ENCODE data around the gene CASP8. TPM values are rescaled to one million over a fixed set of nuclear protein-coding genes. Genes with fewer than 3 reads are reported as not detected.
"Not testable (repeated sequence)": the region's sequence is repeated elsewhere in the genome, so short reads cannot be mapped to it uniquely, and the experiment has no call there.

The CASP8 gene
- total RNA-seq, 1 donor from 2014 or later: 14.2 TPM

DNA sequence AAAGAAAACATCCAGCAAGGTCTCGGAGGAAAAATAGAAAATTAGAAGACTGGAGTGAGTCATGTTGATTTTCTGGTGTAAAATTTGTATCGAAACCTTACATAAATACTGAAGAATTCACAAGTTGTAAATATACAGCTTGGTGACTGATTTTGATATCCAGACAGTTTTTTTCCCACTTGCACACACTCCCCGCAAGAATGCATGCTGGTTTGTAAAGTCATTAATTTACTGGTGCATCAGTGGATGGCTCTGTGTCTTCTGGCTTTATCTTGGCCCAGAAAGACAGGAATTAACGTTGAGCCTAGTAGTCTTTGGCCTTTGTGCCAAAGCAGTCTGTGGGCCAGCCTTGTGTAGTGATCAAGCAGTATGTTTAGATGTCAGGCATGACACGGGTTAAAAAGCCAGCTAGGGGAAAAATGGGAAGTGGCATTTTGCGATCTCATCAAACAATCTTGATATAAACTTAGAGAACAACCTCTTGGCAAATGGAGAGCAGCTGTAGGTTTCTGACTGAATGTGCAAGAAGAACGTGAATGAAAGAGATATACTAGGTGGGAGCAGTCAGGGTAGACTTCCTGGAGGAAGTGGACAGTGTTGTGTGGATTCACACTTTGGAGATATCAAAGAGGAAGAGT lies 22.7 kb upstream of the CASP8 start:
- no peaks in the 10 kb centered on the region for H3K36me3 ChIP-seq (ENCODE audit: control insufficient read depth, insufficient read depth, low read length)
- no peak overlapping the region for H3K4me3 ChIP-seq (ENCODE audit: low read depth, low read length)
- DNase-seq (ENCODE audit: low read depth): no peak
- H3K27me3 ChIP-seq (ENCODE audit: control insufficient read depth, insufficient read depth, low read length): no peaks in the 10 kb centered on the region
- TF ChIP-seq, protein P1, sequence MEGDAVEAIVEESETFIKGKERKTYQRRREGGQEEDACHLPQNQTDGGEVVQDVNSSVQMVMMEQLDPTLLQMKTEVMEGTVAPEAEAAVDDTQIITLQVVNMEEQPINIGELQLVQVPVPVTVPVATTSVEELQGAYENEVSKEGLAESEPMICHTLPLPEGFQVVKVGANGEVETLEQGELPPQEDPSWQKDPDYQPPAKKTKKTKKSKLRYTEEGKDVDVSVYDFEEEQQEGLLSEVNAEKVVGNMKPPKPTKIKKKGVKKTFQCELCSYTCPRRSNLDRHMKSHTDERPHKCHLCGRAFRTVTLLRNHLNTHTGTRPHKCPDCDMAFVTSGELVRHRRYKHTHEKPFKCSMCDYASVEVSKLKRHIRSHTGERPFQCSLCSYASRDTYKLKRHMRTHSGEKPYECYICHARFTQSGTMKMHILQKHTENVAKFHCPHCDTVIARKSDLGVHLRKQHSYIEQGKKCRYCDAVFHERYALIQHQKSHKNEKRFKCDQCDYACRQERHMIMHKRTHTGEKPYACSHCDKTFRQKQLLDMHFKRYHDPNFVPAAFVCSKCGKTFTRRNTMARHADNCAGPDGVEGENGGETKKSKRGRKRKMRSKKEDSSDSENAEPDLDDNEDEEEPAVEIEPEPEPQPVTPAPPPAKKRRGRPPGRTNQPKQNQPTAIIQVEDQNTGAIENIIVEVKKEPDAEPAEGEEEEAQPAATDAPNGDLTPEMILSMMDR (IDR thresholded peaks at IDR 0.05; ENCODE audit: insufficient read depth, low read length, poor library complexity, severe bottlenecking): no peak

- H3K4me3 ChIP-seq (ENCODE audit: low read depth, low read length); DNase-seq (ENCODE audit: low read depth); H3K36me3 ChIP-seq (ENCODE audit: control insufficient read depth, insufficient read depth, low read length); H3K27me3 ChIP-seq (ENCODE audit: control insufficient read depth, insufficient read depth, low read length): not testable (repeated sequence)
These were observed 21.0 kb upstream of the CASP8 start for GRCh38 chr2:201239167-201239935.

GRCh38 chr2:201242571-201243277 lies 17.6 kb upstream of the CASP8 start:
- Histone ChIP-seq H3K4me3 (ENCODE audit: low read depth, low read length) (no peak overlapping the region), H3K36me3 (ENCODE audit: control insufficient read depth, insufficient read depth, low read length) (no peaks in the 10 kb centered on the region), H3K27me3 (ENCODE audit: control insufficient read depth, insufficient read depth, low read length) (no peaks in the 10 kb centered on the region)
- TF ChIP-seq, protein P1 (IDR thresholded peaks at IDR 0.05; ENCODE audit: insufficient read depth, low read length, poor library complexity, severe bottlenecking): no peak
- no peak for DNase-seq (ENCODE audit: low read depth)

DNA sequence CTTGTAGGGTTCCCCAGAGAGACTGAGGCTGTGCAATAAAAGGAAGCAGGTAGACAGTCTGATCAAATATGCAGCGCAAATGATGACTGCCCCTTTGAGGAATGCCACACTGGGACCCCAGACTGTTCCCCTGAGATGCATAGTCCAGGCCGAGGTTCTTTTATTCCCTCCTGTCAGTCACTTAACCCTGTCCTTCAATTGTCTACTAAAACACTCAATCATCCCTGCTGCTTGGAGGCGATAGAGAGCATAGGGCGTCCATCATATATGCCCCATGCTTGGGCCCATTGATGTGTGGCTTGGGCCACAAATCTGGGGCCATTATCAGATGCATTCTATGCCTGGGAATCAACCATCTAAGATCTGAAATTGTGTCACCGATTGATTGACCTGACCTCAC lies 15.5 kb upstream of the CASP8 start:
- H3K4me3 ChIP-seq (ENCODE audit: low read depth, low read length): no peak overlapping the region
- DNase-seq (ENCODE audit: low read depth): no peak
- no peaks in the 10 kb centered on the region for H3K27me3 ChIP-seq (ENCODE audit: control insufficient read depth, insufficient read depth, low read length)
- no peaks in the 10 kb centered on the region for H3K36me3 ChIP-seq (ENCODE audit: control insufficient read depth, insufficient read depth, low read length)
- TF ChIP-seq, protein P1 (IDR thresholded peaks at IDR 0.05; ENCODE audit: insufficient read depth, low read length, poor library complexity, severe bottlenecking): no peak

DNA sequence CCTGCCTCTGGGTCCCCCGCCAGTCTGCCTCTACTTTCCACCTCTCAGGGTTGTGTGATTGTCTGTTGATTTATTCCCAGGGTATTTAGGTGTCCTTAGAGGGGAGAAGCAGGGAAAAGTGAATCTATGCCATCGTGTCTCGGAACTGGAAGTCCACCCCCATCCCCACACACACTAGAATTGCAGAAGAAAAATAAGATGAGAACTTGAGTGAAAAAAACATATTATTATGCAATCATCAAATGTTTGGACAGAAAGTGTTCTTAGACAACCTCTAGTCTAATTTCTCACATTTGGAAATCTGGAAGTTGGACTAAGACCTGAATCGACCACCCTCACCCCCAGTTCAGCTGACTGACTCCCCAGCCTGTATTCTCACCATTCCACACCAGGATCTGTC lies 14.1 kb upstream of the CASP8 start:
- no peaks in the 10 kb centered on the region for H3K27me3 ChIP-seq (ENCODE audit: control insufficient read depth, insufficient read depth, low read length)
- H3K36me3 ChIP-seq (ENCODE audit: control insufficient read depth, insufficient read depth, low read length): no peaks in the 10 kb centered on the region
- TF ChIP-seq, protein P1 (IDR thresholded peaks at IDR 0.05; ENCODE audit: insufficient read depth, low read length, poor library complexity, severe bottlenecking): no peak
- DNase-seq (ENCODE audit: low read depth): no peak
- no peak overlapping the region for H3K4me3 ChIP-seq (ENCODE audit: low read depth, low read length)

DNA sequence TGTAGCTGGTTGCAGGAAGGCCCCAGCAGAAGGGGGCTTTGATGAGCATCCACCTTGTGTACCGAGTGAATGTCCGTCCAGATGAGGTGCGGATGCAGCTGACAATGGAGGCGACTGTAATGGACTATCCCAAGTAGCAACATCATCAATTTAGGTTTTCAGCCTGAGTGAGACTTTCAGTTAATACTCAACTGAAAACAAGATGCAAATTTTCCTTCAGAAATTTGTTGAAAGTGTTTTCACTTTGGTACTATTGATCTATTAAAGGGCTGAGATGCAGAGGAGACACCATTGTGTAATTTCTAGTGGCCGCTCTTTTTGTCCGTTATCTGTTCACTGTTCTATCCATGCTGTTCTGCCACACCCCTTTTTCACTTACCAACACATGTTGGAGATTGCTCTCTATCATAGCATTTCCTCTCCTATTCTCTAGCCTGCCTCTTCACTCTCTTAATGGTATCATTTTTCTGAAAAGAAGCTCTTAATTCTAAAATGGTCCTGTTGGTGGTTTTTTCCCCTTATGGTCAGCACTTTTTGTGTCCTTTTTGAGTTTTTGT lies 12.0 kb upstream of the CASP8 start:
- H3K36me3 ChIP-seq (ENCODE audit: control insufficient read depth, insufficient read depth, low read length): no peaks in the 10 kb centered on the region
- no peak overlapping the region for H3K4me3 ChIP-seq (ENCODE audit: low read depth, low read length)
- TF ChIP-seq, protein P1 (IDR thresholded peaks at IDR 0.05; ENCODE audit: insufficient read depth, low read length, poor library complexity, severe bottlenecking): no peak
- H3K27me3 ChIP-seq (ENCODE audit: control insufficient read depth, insufficient read depth, low read length): no peaks in the 10 kb centered on the region
- DNase-seq (ENCODE audit: low read depth): no peak

Measured in kidney epithelial cell (primary cell).